Neural crest cell (in vitro differentiated cells): Measurements from ENCODE around the gene P2RX3. TPM values are rescaled to one million over a fixed set of nuclear protein-coding genes. Genes with fewer than 3 reads are reported as not detected.

Source experiments
- DNase-seq: peaks from one replicate; pipeline ENCODE4 v3.0.0; 2021; ENCODE audit warnings: low read depth, mixed read lengths, low spot score
- H3K27ac Mint-ChIP-seq: one replicate; pipeline ENCODE4 v1.8.0; 2021; ENCODE audit warnings: mild to moderate bottlenecking, mixed read lengths; ENCODE audit not compliant: unreplicated experiment
- H3K27me3 Mint-ChIP-seq: 2 replicates; pipeline ENCODE4 v1.8.0; 2021; ENCODE audit warnings: low read depth, mild to moderate bottlenecking, mixed read lengths
- H3K36me3 Mint-ChIP-seq: 2 replicates; pipeline ENCODE4 v1.8.0; 2021; ENCODE audit warnings: low read depth, mild to moderate bottlenecking, mixed read lengths
- H3K4me1 Mint-ChIP-seq: 2 replicates; pipeline ENCODE4 v1.8.0; 2021; ENCODE audit warnings: mixed read lengths
- H3K4me3 Mint-ChIP-seq: one replicate; pipeline ENCODE4 v1.8.0; 2021; ENCODE audit warnings: mild to moderate bottlenecking, mixed read lengths
- H3K9me3 Mint-ChIP-seq: 2 replicates; pipeline ENCODE4 v1.8.0; 2021; ENCODE audit warnings: mixed read lengths
- total RNA-seq: library from RNA; stranded (reverse); gene quantifications from 2 replicates; pipeline ENCODE4 v1.2.1, GENCODE V29; 2021
- TF ChIP-seq, protein P1 (sequence below): fragments of 200-600 bp; sonication (generic); conservative IDR thresholded peaks from 2 replicates; pipeline ENCODE4 v1.5.0; 2021; ENCODE audit warnings: antibody characterized with exemption, mild to moderate bottlenecking

P2RX3 gene
- total RNA-seq, 1 donor from 2014 or later = 14.3 TPM

DNA sequence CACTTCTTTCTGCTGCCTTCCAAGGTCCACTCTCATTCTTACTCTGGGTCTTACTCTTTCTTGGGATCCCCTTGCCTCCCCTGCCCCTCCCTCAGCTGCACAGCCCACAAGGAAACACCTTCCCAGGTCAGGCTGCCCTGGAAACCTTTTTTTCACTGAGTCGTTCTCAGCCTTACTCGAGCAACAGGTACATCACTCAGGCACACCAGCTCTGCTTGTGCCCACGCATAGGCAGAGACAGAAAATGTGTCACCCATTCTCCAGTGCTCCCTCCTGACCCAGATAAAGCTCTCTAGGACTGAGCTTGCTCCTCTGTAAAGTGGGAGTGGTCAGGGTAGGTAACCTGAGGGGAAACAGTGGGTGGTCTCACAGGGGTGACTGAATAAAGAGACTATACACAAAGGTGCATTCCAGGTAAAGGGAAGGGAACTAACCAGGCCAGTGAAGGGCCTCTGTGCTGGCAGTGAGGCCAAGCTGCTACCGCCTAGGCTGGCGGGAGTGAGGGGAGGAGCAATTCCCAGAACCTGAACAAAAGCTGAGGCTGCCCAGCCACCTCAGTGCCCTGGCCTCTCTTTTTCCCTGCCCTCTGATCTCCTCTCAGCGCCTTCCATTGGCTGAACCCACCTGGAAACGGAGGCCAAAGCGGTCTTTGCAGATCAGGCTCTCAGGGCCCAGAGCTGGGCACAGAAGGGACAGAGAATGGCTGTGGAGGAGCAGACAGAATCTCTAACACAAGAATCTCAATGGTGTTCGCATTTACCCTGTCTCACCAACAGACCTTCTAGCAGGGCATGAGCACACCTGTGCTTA is 26.9 kb downstream of the P2RX3 start:
- H3K9me3 Mint-ChIP-seq = no peaks in the 10 kb centered on the region
- H3K36me3 Mint-ChIP-seq = no peaks in the 10 kb centered on the region
- H3K27me3 Mint-ChIP-seq = no peaks in the 10 kb centered on the region
- no peaks in the 10 kb centered on the region for H3K4me1 Mint-ChIP-seq
- H3K4me3 Mint-ChIP-seq = no peak overlapping the region
- TF ChIP-seq, protein P1, sequence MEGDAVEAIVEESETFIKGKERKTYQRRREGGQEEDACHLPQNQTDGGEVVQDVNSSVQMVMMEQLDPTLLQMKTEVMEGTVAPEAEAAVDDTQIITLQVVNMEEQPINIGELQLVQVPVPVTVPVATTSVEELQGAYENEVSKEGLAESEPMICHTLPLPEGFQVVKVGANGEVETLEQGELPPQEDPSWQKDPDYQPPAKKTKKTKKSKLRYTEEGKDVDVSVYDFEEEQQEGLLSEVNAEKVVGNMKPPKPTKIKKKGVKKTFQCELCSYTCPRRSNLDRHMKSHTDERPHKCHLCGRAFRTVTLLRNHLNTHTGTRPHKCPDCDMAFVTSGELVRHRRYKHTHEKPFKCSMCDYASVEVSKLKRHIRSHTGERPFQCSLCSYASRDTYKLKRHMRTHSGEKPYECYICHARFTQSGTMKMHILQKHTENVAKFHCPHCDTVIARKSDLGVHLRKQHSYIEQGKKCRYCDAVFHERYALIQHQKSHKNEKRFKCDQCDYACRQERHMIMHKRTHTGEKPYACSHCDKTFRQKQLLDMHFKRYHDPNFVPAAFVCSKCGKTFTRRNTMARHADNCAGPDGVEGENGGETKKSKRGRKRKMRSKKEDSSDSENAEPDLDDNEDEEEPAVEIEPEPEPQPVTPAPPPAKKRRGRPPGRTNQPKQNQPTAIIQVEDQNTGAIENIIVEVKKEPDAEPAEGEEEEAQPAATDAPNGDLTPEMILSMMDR = no peak
- H3K27ac Mint-ChIP-seq = no peak overlapping the region
- DNase-seq = no peak

DNA sequence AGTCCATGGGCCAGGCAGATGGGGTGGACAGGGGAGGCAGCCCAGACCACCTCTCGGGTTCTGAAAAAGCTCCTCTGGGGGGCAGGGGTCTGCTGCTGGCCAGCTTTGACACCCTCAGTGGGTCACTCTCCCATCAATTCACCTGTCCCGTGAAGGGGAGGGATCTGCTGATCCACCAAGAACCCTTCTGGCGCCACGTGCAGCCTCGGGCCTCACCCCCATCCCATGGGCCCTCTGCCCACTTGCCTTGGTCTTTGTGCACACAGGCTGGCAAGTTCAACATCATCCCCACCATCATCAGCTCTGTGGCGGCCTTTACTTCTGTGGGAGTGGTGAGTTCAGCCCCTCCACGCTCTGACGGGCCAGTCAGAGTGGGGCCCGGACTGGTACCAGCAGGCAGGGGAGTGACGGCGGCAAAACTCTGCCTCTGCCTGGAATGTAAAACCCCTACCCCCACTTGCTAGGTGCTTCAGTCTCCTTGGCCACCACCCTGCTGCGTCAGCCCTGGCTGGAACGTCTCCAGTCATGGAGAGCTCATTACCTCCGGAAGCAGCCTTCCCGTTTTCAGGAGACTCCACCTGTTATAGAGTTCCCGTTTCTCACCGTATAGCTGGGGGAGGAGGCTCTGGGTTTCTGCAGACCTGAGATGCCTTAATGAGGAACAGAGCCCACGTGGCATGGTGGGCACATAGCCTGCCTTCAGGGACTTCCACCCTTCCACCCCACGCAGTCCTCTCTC is 30.1 kb downstream of the P2RX3 start:
- no peak for DNase-seq
- peak overlapping the region; percentile 6 for H3K27ac Mint-ChIP-seq
- TF ChIP-seq, protein P1 = no peak
- no peaks in the 10 kb centered on the region for H3K36me3 Mint-ChIP-seq
- H3K9me3 Mint-ChIP-seq = no peaks in the 10 kb centered on the region
- H3K4me1 Mint-ChIP-seq = no peaks in the 10 kb centered on the region
- no peak overlapping the region for H3K4me3 Mint-ChIP-seq
- no peaks in the 10 kb centered on the region for H3K27me3 Mint-ChIP-seq

DNA sequence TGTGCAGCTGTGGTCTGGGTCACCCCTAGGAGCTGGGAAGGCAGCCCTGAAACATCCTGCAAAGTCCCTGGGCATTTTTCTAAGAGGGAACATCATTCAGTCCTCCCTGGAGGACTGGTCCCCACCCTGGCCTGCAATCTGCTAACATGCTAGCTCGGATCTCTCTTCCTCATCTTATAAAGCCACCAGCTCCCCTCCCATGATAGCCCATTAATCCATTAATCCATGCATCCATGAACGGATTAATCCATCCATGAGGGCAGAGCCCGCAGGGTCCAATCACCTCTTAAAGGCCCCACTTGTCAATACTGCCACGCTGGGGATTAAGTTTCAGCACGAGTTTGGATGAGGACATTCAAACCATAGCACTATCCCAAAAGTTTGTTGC is 30.7 kb downstream of the P2RX3 start:
- no peak for DNase-seq
- Mint-ChIP-seq H3K27me3 (no peaks in the 10 kb centered on the region), H3K36me3 (no peaks in the 10 kb centered on the region), H3K4me3 (no peak overlapping the region), H3K27ac (no peak overlapping the region), H3K4me1 (no peaks in the 10 kb centered on the region), H3K9me3 (peaks cover 3% of the 10 kb centered on the region)
- TF ChIP-seq, protein P1 = no peak

DNA sequence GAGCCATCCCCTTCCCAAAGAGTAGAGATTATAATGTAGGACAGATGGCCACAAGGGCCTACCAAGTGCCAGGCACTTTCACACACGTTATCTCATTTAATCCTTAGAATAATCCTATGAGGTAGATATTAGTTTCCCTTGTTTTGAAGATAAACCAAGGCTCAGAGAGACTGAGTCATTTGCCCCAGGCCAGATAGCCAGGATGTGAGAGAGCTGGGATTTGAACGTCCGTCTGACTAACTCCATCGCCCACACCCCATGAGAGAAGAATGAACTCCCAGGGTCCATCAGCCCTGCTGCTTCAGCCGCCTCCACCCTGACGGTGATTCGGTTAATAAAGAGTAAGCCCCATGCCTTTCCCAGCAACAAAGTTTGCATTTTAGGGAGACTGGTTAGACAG is 32.1 kb downstream of the P2RX3 start:
- TF ChIP-seq, protein P1 = no peak
- DNase-seq = no peak
- peaks cover 4% of the 10 kb centered on the region for H3K9me3 Mint-ChIP-seq
- no peaks in the 10 kb centered on the region for H3K27me3 Mint-ChIP-seq
- H3K27ac Mint-ChIP-seq = no peak overlapping the region
- no peaks in the 10 kb centered on the region for H3K4me1 Mint-ChIP-seq
- no peaks in the 10 kb centered on the region for H3K36me3 Mint-ChIP-seq
- no peak overlapping the region for H3K4me3 Mint-ChIP-seq

DNA sequence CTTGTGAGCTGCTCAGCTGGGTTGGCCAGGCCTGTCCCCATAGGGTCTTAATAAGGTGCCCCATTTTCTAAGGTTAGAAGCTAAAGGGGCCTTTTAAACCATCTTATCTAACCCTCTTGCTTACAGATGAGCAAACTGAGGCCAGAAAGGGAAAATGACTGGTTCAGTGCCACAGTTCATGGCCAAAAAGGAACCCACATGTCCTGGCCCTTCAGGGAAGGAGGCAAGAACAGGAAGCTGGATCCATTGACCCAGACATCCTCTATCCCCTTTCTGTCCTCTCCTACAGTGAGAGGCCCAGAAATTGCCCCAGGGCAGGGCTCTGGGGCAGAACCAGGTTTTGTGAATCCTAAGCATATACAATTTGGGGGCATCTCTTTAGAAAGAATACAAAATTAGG is 32.8 kb downstream of the P2RX3 start:
- H3K27me3 Mint-ChIP-seq = no peaks in the 10 kb centered on the region
- no peak overlapping the region for H3K27ac Mint-ChIP-seq
- TF ChIP-seq, protein P1 = no peak
- no peaks in the 10 kb centered on the region for H3K36me3 Mint-ChIP-seq
- H3K9me3 Mint-ChIP-seq = peaks cover 4% of the 10 kb centered on the region
- no peaks in the 10 kb centered on the region for H3K4me1 Mint-ChIP-seq
- no peak for DNase-seq
- no peak overlapping the region for H3K4me3 Mint-ChIP-seq
